HG03432 (cell line): ENCODE measurements around the gene KCNJ6.
"Not testable (repeated sequence)": the region's sequence is repeated elsewhere in the genome, so short reads cannot be mapped to it uniquely, and the experiment has no call there.

Experiments
- ATAC-seq: cut with Tn5 transposase; IDR thresholded peaks from one replicate; pipeline ENCODE4 v1.9.1; 2021; ENCODE audit warnings: mild to moderate bottlenecking, moderate library complexity; ENCODE audit not compliant: unreplicated experiment

The KCNJ6 gene

GRCh38 chr21:37742532-37742931 is 173.7 kb downstream of the KCNJ6 start:
- no peak for ATAC-seq

- ATAC-seq: no peak
Observed at GRCh38 chr21:37742115-37742514, 174.1 kb downstream of the KCNJ6 start.

- ATAC-seq: no peak
Observed at GRCh38 chr21:37737996-37738395, 178.3 kb downstream of the KCNJ6 start.

- no peak for ATAC-seq
Observed at GRCh38 chr21:37737507-37737906, 178.8 kb downstream of the KCNJ6 start.

DNA sequence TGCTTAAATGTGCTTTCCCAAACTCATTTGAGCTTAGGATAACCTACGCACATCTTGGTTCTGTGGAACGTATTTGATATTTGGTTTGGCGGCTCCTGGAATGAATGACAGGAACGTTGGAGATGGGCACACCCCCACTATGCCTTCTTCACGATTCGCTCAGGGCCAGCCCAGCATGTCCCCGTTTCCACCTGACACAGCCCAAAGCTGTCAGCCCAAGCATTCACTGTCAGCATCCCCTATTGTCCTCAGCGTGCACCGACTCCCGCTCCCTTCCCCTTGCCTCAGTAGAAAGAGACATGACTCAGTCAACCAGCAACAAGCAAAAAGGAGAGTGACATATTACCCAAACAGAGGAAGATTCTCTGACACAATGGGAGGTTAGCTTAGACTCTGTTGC is 181.4 kb downstream of the KCNJ6 start:
- ATAC-seq: no peak

- ATAC-seq: no peak
Observed at GRCh38 chr21:37732927-37733326, 183.3 kb downstream of the KCNJ6 start.

GRCh38 chr21:37724201-37724600 is 192.1 kb downstream of the KCNJ6 start:
- no peak for ATAC-seq

DNA sequence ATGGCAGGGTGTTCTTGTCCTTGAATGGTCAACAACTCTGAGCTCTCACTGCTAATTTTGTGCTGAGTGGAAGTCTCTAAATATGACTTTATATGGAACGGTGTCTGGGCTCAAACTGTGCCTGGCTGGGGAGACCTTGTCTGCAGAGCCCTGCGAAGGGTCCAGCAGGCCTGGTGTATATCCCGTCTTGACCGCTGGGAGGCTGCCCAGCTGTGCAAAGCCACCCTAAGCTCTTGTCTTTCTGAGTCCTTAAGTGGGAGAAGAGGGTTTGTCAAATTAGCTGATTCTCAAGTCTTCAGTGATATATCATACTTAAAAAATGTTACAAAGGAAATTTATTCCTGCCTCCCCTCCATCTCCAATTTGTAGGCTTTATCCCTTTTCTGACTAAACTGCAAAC is 198.7 kb downstream of the KCNJ6 start:
- no peak for ATAC-seq

GRCh38 chr21:37712569-37712934 is 203.7 kb downstream of the KCNJ6 start:
- not testable (repeated sequence) for ATAC-seq

DNA sequence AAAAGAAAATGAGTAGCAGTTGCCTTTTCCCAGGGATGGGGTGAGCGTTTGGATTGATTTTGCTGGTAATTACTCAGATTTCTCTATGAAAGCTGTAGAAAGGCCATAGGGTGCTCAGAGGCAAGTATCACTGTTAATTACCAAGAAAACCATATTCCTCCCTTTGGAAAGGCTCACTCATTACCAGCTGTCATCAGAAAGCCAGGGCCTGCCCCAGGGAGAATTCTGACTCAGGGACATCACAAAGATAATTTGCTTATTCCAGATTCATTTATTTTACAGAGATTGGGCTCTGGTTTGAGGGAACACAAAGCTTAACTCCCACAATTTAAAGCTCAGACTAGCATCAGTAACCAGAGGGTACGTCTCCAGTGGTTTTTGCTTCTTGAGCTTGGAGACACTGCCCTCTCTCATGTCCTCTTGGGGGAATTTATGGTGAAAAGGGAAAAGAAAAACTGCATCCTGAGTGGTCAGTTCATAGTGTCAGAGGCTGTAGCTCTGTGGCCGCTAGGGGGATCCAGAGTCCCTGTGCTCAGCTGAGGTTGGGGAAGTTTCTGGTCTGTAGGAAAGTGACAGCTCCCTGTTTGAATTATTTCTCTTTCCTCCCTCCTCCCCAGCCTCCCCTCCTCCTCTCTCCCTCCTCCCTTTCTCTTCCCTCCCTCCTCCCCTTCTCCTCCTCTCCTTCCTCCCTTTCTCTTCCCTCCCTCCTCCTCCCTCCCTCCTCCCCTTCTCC is 204.3 kb downstream of the KCNJ6 start:
- peak; percentile 83 for ATAC-seq

DNA sequence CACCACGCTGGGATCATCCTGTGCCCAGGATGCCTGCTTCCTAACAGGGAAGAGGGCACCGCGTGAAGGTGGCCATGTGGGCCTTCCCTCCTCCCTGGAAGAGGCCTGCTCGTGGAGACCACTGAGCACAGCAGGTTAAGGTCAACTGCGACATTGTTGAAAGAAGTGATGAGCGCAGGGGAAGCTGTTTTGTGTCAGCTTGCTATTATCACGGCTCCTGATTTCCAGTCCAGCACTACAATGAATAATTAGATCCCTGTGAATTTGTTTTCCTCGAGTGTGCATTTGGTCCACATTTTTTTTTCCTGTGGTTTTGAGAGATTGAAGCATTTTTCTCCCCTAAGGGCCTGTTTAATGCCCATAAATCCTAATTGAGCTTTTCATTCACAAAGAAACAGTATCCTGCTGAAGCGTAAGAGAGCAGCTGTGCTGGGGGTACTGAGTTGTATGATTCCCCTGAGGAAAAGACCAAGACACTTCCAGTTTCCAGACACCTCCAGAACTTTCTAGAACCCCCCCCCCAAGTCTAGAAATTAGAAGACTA is 204.9 kb downstream of the KCNJ6 start:
- ATAC-seq: no peak

DNA sequence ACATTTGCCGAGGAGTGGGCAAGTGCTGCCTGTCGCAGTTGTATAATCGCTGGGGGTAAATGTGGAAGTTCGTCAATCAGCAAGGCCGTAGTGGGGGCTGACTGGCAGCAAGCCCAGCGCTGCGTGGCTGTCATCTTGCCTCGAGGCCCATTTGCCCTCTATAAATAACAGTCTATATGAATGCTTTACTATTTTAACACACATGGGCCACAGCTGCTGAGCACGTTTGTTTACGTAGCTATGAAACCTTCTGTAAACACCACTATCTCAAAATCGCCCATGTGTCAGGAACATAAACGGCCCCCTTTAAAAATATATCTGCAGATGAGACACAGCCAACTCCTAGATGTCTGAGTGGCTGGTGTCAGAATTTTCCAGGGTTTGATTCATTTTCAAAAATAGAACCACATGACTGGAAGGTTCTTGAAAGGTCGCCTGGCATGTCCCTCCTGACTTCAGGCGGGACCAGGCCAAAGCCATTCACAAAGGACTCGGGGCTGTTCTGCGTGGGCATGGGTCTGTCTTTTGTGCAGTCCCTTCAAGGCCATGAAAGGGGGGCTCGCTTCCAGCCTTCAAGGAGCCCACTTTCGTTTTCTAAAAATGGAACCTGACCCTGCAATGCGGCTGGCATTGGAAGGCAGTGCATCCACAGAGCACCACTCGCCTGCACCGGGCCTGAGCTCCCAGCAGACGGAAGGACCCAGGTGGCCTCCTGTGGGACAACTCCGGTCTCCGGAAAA is 205.5 kb downstream of the KCNJ6 start:
- ATAC-seq: no peak

DNA sequence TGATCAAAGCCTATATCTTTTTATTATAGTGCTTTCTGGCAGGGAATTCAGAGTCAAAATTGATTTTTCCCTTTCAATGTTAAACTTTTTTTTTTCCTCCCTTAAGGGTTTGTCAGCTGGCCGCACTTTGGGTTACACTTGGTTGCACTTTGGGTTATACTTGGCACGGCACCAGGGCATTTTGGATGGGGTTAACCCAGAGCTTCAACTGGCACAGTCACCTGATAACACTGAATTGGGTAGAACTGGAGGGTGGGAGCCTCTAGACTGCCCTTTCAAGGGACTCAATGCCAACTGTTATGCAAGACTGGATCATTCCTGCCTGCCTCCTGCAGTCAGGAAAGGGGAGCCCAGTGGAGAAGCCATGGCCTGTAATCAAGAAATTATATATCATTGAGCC is 211.5 kb downstream of the KCNJ6 start:
- no peak for ATAC-seq

DNA sequence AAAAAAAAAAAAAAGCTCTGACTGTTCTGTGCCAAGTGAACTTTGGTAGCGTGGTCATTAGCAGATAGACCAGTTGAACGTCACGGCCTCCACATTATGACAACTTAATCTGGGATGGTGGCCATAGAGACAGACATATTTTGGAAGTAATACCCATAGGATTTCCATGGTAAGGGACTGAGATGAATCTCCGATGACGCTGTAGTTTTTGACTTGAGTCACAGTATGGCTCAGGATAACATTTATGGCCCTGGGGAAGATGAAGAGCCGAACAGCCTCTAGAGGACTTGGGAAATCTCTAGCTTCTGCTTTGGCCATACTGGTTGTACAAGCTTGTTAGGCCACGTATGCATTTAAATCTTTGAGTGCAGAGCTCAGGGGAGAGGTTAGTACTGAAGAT is 214.0 kb downstream of the KCNJ6 start:
- no peak for ATAC-seq

DNA sequence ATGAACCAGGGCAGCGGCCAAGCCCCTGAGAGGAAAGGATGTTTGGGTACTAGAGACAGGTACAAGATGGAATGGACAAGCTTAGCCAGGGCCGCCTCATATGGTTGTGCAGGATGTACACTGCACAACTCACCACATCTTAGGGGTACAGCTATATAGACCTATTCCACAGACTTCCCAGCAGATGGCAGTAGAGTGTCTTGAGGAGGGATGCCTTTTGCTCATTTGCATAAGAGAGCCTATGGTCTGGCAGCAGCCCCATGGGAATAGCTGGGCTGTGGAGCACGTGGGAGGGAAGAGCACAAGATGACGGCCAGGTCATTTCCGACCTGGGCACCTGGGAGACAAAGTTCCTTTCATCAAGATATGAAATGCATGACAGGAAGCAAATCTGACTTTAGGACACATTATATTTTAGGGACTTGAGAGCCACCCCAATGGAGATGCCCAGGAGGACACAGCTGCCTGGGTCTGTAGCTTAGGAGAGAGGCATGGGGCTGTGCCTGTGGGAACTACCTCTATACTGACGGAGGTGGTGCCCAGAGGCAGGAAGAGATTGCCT is 215.5 kb downstream of the KCNJ6 start:
- ATAC-seq: peak; percentile 90

DNA sequence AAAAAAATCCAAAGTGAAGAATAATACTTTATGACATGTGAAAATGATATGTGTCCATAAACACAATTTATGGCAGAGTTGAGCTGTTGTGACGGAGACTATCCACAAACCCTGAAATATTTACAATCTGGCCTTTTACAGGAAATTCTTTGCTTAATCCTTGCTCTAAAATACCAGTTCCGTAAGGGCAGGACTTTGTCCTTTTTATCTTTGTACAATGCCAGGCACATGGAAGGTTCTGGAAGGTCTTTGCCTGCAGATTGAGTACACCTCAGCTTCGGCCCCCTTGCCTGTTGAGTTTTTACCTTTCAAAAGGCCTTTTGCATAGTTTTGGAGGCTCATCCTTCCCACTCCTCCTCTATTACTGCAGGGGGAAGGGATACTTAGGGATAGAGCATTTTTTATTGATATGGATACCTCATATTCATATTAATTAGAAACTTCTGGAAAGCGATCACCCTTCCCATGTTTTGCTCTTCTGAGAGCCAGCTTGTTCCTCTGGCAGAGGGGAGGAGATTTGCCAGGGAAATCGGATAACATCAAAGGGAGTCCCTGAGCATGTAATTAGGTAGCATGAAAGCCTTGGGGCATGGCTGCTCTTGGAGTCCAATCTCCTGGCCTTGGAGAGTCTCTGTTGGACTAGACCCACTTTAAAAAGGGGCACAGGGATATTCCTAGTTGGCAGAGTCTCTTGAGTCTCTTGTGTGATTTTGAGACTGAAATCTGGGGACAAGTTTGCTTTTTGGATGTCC is 217.1 kb downstream of the KCNJ6 start:
- ATAC-seq: no peak

DNA sequence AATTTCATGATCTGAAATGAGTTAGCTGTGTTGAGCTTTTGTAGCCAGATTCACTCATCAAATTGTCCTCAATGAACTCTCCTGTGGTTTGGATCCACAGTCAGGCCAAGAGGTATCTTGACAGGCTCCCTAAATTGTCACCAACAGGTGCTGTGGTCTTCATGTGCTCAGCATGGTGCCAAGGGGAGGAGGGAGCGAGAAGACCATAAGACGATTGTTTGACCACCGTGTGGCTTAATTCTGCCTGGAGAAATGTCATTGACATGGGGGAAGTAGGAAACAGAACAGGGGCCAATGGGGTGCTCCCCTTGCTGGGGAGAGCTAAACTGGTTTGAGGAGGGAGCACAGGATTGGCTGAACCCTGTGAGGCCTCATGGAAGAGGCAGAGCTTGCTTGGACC is 219.3 kb downstream of the KCNJ6 start:
- no peak for ATAC-seq

- no peak for ATAC-seq
Observed at GRCh38 chr21:37695111-37695510, 221.1 kb downstream of the KCNJ6 start.

DNA sequence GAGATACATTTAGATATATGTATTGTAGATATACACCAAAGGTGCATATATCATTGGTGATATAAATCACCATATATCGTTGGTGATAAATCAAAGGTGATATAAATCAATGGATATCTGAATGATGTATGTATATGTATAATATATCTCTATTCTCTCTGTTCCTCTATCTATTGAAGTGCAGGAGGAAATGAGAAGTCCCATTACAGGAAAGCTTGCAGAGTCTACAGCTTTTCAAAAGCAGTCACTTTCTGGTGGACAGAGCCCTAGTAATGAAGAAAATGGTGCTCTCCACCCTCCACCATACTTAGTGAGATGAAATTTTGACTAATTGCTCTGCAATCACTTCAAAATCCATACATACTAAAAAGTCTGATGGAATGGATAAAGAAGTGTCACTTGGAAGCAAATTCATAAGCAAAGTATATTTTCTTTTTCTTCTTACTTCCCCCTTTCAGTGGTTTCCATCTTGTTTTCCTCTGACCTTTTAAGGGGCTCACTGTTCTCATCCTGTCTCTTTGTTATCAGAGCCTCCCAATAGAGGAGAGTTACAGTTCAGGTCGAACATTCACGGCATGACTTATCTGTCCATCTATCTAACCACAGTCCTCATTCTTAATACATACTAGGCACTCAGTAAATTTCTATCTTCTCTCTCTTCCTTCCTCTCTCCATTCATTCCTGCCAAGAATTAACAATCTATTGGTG is 227.2 kb downstream of the KCNJ6 start:
- no peak for ATAC-seq

DNA sequence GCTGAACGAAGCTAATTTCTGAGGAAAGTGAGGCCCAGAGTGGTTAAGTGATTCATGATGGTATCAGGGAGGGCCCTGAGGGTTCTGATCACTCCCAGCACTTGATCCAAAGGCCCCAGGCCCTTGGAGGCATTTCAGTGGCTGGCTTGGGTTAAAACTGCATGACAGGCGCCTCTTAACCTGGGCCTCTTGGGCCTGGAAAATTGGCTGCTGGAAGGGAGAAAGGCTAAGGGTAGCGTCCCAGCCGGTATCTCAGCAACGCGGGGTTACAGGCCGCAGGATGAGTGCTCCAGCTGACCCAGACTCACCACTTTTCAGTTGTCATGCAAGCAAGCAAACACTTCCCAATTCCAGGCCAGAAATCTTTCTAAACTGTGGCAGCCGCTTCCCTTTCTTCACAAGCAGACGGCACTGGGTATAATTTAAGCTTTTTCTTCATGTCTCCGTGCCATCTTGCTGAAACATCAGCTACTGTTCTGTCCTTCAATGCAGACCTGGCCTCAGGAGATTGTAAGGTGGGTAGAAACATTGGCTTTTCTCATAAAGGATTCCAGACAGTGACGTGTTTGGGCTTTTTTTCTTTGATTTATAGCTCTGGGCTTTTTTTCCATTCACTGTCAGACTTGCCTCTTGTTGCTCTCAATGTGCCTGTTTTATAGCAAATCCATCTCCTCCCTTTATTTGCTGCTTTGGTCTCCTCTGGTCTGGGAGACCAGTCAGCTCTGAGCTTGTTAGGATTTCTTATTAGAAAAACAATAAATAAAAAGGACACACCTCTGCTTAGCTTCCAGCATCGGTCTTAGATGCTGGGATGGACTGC is 229.1 kb downstream of the KCNJ6 start:
- ATAC-seq: no peak
